ENCODE results near the gene KLHL25.

The KLHL25 gene

DNA sequence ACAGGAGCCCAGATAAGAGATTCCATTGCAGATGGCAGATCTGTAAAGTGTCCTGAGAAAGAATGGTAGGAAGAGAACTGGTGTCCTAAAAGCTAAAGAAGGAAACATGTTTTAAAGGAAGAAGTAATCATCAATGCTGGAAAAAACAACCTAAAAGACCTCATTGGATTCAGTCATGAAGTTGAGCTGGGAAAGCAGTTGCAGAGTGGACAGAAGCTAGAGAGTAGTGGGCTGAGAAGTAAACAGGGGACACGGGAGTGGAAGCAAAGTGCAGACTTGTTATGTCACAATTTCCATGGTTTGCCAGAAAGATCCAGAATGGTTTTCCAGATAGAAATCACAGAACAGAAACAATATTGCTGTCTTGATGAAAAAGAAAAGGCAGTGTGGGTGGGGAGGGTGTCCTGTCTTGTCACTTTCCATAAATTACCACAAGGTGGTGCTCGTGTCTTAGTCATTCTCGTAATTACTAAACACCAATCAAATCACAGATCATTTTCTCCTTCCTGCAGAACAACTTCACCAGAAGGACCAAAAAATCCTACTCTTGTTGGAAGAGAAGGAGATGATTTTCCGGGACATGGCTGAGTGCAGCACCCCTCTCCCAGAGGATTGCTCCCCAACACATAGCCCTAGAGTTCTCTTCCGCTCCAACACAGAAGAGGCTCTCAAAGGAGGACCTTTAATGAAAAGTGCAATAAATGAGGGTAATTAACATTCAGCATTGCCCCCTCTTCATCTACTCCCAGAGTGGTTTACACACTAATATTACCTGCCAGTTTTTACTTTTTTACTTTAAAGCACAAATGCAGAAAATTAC, 64.5 kb downstream of the KLHL25 start:
- peak; percentile 65 for DNase-seq (ENCODE audit: low read depth, low spot score)
- no peak overlapping the region for H3K4me3 ChIP-seq (ENCODE audit: low read length)

DNA sequence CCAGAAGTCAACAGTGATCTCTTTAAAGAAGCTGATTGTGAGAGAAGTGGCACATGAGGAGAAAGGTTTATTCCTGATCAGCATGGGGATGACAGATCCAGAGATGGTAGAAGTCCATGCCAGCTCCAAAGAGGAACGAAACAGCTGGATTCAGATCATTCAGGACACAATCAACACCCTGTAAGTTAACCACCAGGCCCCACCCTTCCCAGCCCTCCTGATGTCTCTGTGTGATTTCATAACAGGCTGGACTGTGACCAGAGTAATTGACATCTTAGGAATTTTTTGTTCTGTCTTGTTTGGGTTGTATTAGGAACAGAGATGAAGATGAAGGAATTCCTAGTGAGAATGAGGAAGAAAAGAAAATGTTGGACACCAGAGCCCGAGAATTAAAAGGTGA, 67.7 kb downstream of the KLHL25 start:
- H3K4me3 ChIP-seq (ENCODE audit: low read length) = no peak overlapping the region
- DNase-seq (ENCODE audit: low read depth, low spot score) = no peak

DNA sequence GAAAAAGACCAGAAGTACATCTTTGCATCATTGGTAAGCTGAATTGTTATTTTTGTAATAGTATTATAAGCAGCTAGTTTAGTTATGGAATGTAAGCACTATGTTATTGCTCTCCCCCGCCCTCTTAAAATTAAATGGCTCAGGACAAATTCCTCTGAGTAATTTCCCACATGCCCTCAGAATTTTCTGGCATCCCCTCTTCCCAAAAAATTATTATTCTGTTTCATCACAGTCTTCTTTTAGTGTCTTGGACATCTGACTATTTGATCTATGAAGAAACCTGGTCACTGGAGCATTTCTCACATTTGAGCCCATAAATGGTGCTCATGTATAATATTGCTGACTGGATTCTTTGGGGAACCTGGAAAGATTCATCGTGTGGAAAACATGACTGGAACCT, 68.3 kb downstream of the KLHL25 start:
- H3K4me3 ChIP-seq (ENCODE audit: low read length) = no peak overlapping the region
- DNase-seq (ENCODE audit: low read depth, low spot score) = no peak

DNA sequence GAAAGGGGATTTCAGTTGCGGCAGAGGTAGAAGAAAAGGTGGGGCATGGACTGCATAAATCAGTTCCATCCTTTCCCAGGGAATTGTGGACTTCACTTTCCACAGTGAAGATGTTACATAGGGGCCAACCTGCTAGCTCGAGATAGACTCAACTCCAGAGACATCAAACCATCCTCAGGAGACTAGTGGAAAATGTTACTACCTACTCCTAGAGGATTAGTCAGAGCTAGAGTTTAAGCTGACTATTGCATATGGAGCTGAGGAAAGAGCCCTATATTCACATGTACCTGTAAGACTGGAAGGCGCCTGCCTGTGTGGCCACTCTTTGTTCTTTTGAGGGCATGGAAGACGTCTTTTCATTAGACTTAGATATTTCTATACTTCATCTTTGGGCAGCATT, 69.2 kb downstream of the KLHL25 start:
- H3K4me3 ChIP-seq (ENCODE audit: low read length) = no peak overlapping the region
- DNase-seq (ENCODE audit: low read depth, low spot score) = no peak

DNA sequence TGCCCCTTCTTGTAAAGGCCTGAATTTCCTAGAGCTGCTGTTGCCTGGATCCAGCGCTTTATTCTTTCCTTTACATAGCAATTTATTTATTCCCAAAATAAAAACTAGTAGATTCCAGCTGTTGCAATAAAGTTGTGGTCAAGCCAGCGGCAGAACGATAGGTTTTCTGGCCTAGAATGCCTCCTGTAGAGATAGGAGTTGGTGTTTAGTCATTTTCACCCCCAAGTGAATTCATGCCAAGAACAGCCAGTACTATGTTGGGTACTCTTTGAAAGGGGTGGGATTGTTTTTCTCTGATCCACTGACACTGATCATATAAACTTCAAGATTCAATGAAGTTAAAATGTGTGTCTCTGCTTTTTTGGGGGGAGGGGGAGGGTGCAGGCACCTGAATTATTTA, 69.7 kb downstream of the KLHL25 start:
- no peak overlapping the region for H3K4me3 ChIP-seq (ENCODE audit: low read length)
- DNase-seq (ENCODE audit: low read depth, low spot score) = no peak

DNA sequence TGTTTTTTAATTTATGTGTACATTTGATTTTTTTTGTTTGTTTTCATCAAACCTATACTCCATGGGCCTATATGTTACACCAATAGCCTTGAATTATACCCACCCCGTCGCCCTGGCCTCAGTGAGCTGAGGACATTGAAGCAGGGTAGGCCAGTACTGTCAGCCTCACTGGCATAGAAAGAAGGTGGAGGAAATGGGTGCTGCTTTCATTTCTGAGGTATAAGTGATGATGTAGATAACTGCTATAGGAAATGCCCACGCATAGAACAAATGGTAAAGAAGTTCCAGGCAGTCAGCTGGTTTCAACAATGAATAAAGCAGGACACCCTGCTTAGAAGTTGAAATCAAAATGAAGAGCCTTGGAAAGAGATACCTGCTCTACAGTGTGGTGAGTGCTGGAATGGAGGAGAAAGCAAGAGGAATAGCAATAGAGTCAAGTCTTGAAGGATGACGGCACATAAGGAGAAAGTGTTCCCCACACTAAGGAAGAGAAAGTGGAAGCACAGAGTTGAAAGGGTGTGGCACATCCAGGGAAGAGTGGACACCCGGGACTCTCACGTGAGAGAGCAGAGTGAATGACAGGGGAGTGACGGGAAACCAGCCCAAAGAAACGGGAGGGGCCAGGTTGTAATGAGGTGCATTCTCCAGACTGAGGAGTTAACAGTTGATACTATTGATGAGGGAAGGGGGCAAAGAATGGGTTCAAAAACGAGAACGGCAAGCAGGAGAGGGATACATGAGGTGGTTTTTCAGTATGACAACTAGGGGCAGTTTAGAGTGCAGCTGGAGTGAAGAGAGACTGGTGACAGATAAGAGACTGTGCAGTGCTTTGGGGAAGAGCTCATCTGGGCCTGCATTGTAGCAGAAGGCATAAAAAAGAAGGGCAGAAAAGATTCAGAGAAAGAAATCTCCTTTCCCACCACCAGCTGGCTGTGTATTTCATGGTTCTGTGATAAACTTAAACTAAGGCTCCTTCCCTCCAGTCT, 70.5 kb downstream of the KLHL25 start:
- DNase-seq (ENCODE audit: low read depth, low spot score) = no peak
- no peak overlapping the region for H3K4me3 ChIP-seq (ENCODE audit: low read length)

DNA sequence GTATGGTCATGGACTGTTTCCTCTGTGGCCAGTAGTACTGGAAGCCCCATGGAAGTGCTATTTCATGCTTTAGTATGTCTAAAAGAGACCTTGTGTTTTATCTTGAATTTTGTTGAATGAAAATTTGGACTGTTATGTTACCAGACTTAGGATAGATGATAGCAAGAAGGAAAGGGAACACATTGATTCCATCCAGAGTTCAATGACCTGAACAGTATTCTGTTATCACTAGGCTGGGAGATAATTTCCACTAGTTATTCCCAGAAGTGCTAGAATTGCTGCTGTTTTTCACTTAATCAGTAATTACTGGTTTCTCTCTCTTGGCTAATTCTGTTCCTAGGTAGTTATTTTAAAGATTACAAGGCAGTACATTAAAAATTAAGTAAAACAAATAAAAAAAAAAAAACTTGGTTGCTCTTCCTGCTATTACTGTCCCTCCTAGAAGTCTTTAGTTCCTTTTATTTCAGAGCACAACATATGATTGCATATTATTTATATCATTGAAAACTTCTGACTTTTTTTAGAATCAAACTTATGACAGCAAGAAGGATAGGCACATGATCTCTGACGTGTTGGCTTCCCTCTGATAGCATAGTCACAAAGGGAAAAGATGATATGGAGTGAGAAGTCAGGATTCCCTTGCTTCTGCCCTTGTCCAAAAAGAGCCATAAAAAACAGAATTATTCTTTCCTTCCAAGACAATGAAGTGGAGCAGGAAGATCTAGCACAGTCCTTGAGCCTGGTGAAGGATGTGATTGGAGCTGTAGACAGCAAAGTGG, 72.2 kb downstream of the KLHL25 start:
- H3K4me3 ChIP-seq (ENCODE audit: low read length) = no peak overlapping the region
- no peak for DNase-seq (ENCODE audit: low read depth, low spot score)

DNA sequence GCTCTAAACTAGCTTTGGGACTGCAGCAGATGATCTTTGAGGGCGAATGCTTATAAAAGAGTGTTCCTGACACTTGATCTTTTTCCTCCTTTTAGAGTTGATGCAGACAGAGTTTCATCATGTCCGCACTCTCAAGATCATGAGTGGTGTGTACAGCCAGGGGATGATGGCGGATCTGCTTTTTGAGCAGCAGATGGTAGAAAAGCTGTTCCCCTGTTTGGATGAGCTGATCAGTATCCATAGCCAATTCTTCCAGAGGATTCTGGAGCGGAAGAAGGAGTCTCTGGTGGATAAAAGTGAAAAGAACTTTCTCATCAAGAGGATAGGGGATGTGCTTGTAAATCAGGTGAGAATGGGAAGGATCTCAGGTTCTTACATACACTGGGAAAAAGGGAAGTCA, 75.7 kb downstream of the KLHL25 start:
- no peak for DNase-seq (ENCODE audit: low read depth, low spot score)

DNA sequence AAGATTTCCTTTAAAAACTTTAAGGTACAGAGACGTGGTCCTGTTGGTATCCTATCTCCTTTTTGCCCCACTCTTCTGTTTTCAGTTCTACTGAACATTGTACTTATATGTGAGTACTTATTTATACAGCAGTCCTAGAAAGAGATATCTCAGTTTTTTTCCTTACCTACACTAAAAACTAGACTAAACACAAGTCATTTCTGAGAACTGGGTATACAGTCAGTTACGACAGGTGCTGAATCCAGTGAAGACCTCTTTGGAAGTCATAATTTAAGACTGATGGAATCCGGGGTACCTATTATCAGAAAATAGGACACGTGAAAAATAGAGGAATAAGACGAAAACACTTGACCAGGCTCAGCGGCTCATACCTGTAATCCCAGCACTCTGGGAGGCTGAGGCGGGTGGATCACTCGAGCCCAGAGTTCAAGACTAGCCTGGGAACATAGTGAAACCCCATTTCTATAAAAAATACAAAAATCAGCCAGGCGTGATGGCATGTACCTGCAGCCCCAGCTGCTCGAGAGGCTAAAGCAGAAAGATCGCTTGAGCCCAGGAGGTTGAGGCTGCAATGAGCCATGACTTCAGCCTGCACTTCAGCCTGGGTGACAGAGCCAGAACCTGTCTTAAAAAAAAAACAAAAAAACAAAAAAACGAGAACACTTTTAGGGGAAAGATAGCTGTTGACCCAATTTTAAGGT, 76.3 kb downstream of the KLHL25 start:
- no peak overlapping the region for H3K4me3 ChIP-seq (ENCODE audit: low read length)
- no peak for DNase-seq (ENCODE audit: low read depth, low spot score)

More for the DNA sequence above, 75.7 kb downstream of the KLHL25 start:
- H3K4me3 ChIP-seq (ENCODE audit: low read length) = no peak overlapping the region

DNA sequence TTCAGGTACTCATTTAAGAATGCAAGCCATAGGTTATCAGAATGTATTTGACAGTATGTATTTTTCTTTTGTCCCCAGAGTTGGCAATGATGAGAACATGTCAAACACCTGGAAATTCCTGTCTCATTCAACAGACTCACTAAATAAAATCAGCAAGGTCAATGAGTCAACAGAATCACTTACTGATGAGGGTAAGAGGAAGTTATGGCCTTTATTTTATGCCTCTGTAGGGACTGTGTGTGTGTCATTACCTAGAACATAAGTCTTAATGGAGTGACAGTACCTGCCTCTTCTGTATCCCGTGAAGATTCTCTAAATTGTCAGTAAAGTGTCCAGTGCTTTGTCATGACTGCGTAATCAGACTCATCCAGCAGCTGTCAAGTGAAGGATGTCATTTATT, 77.5 kb downstream of the KLHL25 start:
- H3K4me3 ChIP-seq (ENCODE audit: low read length) = no peak overlapping the region
- no peak for DNase-seq (ENCODE audit: low read depth, low spot score)

DNA sequence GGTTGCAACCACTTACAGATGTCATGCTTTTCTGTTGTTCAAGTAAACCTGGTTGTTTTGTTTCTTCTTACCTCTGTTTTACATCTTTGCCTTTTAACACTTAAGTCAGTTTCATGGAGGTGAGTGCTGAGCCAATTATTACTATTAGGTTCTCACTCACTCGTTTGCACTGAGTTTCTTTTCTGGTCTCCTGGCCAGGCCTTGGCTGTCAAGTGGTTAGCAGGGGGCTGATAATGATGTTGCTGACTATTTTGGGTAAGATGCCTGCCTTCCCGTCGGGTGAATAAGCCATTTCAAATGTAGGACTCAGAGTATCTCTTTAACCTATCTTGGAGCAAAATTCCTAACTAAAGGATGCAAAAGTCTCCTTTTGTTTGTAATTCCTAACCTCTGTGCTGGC, 78.5 kb downstream of the KLHL25 start:
- H3K4me3 ChIP-seq (ENCODE audit: low read length) = no peak overlapping the region
- DNase-seq (ENCODE audit: low read depth, low spot score) = no peak

DNA sequence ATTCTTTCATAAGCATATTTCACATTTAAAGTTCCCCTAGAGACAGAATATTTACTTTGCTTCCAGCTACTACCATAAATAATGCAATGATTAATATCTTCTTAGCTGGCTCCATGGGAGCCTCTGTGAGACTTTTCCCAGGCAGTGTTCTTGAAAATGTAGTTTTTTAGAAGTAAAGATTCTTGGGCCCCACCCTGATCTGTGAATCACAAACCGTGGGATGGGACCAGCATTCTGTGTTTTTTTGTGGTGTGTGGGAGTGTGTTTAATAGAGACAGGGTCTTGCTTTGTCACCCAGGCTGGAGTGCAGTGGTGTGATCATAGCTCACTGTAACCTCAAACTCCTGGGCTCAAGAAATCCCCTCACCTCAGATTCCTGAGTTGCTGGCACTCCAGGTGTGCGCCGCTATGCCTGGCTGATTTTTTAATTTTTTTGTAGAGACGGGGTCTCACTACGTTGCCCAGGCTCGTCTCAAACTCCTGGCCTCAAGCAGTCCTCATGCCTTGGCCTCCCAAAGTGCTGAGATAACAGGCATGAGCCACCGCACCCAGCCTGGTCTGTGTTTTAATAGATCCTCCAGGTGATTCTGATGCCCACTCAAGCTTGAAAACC, 83.0 kb downstream of the KLHL25 start:
- H3K4me3 ChIP-seq (ENCODE audit: low read length) = no peak overlapping the region
- no peak for DNase-seq (ENCODE audit: low read depth, low spot score)

DNA sequence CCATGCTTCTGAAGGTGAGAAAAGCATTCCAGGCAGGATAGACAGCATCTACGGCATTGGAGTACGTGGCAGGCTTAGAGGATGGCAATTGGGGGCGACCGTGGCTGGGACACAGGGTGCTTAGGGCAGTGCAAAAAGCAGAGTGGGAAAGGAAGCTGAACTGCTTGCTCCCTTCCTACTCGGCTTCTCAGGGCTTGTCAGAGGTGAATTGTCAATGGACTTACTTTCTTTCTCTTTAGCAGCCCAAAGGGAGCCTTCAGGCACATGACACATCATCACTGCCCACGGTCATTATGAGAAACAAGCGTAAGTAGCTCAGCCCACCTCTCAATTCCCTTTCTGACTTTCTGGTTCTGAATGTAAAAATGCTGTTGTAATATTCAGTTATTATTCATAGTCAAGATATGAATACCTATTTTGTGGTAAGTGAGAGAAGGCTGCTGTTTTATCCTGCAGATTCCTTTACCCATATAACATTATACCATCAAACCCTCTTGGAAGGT, 84.3 kb downstream of the KLHL25 start:
- DNase-seq (ENCODE audit: low read depth, low spot score) = no peak
- H3K4me3 ChIP-seq (ENCODE audit: low read length) = no peak overlapping the region
